T1000 (cell line): ENCODE measurements around the gene YTHDC2.

Experiments used
- DNase-seq: peaks from one replicate; lab custom pipeline; 2025; ENCODE audit warnings: mixed read lengths; lab: John Stamatoyannopoulos, UW

Gene YTHDC2

DNA sequence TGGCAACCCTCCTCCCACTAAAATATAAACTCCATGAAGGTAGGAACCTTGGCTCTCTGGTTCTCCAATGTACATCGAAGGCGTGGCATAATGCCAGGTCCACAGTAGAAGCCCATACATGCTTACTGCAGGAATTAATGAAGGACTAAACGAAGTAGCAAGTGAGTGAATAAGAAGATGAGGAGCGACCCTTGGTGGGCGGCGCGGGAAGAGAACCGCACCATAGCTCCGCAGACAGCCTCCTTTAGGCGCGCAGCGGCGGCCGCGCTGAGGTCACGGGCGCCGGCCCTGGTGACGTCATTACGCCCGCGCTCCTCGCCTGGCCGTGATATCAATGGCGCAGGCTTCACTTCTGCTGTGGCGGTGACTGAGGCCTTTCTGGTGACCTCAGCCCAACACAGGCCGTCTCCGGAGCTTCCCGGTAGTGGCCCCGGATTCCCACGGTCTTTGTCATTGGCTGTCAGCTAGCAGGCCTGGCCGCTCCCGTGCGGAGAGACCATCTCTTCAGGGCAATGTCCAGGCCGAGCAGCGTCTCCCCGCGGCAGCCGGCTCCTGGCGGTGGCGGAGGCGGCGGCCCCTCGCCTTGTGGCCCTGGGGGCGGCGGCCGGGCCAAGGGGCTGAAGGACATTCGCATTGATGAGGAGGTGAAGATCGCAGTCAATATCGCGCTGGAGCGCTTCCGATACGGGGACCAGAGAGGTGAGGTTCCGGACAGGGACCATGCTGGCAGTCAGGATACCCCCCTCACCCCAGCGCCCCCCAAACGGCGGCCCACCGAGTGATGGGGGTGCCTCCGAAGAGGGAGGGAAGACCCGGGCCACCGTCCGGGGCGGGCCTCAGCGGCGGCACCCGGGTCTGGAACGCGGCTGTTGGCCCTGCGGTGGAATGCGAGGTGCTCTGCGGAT, at the start of gene YTHDC2:
Gene YTHDC2 (plus strand): TSS at position 311 of the 905 bp plus-strand sequence. CDS start 202 bp downstream, at position 513.
- peak; percentile 70 for DNase-seq

DNA sequence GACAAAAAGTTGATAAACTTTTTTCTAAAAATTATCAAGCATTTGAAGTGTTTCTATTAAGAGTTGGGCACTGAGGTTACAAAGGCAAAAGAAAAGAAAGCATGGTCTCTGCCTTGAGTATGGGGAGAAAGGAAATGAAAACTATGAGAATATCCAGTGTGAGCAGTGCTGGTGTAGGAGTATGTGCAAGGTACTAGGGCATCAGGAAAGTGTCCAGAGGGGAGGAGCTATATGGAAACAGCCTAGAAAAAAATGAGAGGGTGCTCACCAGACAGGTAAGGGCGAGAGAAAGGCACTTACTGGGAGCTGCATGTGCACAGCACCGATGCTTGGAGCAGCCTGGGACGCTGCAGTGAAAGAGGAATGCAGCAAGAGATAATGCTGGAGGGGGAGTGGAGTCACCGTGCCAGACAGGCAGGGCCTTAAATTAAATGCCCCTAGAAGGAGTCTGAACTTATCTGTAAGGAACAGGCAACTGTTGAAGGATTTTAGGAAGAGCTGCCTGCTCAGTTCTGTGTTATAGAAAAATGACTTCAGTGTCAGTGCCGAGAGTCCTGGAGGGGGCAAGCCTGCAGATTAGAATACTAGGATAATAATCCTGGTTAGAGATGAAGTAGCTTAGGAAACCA, 39.3 kb upstream of the YTHDC2 start:
- DNase-seq, result no peak

DNA sequence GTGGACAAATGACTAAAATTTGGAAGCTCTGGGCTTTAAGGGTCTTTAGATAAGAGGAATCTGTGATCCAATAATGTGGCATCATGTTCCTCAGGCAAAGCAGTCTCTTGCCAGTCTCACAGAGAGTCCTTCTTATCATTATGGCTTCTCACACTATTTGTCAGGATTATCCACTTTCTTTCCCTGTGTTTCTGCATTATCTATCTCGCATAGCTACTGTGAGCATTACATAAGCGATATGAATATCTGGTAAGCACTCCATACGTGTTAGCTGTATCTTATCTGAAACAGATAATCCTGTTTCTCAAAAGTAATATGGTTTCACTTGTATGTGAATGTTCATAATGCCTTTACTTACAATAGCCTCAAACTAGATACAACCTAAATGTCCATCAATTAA, 34.8 kb upstream of the YTHDC2 start:
- no peak for DNase-seq

DNA sequence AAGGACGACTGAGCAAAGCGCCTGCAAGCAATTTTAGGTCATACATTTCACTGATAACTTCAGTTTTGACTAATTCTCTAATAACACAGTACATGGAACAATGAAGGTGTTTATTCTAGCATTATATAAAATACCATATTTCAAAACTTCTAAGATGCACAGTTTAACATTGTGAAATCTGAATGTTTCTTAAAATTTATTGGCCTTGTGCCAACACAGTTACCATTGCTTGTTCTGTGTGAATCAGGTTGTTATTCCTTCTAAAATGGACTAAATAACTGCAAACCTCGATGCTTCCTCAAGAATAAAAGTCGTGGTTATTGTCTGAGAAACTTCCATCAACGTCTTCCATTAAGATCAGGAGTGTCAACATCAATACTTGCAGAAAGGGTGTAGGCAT, 33.3 kb upstream of the YTHDC2 start:
- DNase-seq, result no peak

DNA sequence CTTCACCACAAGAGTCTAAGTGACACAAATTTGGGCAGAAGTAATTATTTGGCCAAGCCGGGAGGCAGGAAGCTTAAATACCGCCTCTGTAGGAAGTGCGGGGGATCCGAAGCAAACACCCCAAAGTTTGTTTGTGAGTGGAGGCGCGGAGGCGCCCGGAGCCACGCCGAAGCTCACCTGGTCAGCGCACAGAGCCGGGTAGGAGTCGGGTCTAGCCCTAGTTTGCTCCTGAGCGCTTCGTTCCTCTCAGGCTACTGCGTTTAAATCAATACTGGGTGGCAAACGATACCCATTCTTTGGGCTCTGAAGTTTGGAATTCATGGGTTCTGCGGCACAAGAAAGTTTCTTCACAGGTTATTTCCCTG, 26.1 kb upstream of the YTHDC2 start:
- DNase-seq, result no peak

DNA sequence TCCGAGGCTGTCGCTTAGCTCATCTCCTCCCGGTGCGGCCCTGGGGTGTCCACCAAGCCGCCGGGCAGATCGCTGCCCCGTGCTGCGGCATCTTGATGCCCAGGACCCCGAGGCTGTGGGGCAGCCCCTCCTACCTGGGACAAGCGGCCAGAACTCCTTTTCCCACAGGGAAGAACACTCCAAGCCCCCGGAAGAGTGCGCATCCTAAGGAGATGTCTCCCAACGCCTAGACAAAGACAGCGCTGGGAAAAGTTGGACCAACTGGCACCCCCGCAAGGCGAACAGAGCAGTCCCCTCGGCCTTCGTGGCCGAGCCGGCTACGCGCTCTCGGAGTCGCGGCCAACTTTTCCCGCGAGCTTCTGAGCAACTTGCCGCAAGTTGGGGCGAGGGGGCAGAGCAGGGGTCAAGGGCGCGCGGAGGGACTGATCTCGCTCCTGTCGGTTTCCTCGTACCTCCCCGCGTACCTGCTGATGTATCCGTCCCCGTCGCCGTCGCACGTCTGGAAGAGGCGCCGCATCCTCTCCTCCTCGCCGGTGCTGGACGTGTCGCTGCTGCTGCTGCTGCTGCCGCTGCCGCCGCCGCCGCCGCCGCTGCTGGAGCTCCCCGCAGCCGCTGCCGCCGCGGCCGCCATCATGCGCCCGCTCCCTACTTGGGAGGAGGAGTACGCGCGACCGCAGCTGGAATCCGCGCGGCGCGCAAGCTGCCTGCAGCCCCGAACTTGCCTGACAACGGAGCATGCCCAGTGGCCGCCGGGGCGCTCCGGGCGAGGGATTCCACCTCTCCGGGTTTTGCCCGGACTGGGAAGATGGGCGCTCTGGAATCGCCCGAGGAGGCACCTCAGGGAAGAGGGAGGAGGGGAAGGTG, 25.5 kb upstream of the YTHDC2 start, which contains the start of gene MCC:
Gene MCC (minus strand): TSS at position 673 of the 864 bp plus-strand sequence.
- peak; percentile 87 for DNase-seq

DNA sequence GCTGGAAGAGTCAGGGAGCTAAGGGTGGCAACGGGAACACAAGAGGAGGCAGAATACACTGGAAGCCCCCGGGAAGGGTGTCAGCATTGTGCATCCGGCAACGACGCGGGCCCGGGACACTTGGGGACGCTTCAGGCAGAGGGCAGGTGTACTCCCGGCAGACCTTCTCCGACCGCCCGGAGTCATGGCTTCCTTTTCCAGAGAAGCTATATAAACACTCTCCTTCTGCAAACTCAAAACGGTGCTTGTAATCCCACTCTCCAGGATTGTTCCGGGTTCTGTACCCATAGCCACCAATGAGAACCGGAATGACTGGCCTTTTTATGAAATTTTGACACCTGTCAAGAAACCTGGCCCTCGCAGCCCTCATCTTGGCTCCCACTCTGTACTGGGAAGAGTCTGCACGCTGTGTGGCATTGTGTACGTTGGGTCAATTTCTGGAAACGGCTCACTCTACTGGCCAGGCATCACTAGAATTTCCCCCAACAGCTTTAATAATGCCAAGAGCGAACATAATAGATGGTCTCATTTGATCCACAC, 24.8 kb upstream of the YTHDC2 start:
- no peak for DNase-seq

DNA sequence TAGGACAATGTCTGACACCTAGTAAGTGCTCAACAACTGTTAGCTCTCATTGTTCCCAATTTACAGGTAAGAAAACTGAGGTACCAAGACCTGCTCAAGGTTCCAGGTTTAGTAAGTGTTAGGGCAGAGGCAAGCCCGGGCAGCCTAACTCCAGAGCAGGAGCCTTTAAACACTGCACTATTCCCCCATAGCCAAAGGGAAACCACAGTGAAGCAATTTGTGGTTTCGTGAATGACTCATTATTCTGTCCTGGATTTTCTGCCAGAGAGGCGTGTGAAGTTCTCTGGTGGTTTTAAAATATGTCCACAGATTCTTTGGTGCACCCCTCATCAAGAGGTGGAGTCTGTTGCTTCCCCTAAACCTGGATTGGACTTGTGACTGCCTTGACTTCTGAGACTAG, 24.2 kb upstream of the YTHDC2 start:
- DNase-seq, result peak; percentile 74

DNA sequence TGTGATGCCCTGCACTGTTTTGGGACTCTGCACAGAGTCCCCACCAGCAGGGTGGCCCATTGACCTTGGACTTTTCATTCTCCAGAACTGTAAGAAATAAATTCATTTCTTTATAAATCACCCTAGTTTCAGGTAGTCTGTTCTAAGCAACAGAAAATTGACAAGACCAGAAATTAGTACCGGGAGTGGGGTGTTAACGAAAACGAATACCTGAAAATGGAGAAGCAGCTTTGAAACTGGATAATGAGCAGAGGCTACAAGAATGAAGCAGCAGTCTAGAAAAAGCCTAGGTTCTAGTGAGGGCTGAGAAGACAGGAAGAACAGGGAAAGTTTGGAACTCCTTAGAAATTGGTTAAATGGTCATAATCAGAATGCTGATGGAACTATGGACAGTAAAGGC, 23.2 kb upstream of the YTHDC2 start:
- no peak for DNase-seq

DNA sequence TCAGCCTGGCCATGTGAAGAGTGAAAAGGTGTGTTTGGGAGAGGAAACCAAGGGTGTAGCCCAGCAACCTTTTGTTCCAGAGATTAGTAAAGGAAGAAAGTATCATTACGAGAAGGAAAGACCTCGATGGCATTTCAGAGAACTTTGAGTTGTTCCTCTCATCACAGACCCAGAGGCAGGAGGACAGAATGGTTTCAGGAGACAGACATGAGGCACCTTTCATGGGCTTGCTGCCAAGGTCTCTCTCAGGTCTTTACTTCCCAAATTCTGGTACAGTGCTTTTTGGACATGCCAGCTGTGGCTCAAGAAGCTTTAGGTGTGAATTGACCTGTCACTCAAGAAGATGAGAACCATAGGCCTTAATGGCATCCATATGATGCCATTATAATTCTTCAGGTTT, 22.5 kb upstream of the YTHDC2 start:
- no peak for DNase-seq

DNA sequence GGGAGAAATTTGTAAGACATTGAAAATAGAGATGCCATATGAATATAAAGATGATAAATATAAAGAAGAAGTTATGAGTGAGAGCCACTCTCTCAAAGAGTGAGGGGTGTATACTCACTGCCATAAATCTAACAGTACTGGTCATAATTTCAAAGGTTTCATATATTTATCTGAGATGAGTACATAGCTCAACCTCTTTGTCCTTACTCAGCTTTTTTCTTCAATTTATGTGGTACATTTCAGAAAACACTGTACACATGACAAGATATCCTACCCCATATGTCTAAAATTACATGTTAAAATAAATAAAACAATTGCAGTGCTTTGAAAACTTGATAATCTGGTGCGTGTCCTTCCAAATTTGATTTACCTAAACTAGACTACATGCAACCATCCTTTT, 20.0 kb upstream of the YTHDC2 start:
- no peak for DNase-seq

DNA sequence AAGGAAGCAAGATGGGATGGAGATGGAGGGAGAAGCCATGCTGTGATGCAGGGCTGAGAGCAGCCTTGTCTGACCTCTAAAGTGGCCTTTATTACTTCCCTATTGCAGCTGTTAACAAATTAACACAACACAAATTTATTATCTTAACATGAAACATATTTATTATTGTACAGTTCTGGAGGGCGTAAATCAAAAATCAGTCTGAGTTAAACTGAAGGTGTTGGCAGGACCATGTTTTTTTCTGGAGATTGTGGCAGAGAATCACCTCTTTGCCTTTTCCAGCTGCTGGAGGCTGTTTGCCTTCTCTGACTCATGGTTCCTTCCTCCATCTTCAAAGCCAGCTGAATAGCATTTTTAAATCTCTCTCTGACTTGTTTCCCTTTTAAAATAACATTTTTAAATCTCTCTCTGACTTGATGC, 18.1 kb upstream of the YTHDC2 start:
- DNase-seq, result no peak

DNA sequence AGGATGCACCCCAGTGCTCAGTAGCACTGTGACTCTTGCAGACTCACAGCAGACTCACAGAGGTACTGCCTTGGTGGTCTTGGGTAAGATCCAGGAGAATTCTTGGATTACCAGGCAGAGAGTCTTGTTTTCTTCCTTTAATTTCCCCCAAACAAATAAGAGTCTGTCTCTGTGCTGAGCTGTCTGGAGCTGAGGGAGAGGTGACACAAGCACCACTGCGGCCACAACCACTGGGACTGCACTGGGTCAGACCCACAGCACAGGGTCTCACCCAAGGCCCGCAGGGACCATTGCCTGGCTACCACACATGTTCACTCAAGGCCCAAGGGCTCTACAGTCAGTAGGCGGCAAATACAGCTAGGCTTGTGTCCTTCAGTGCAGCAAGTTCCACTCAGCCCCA, 11.4 kb upstream of the YTHDC2 start:
- no peak for DNase-seq

DNA sequence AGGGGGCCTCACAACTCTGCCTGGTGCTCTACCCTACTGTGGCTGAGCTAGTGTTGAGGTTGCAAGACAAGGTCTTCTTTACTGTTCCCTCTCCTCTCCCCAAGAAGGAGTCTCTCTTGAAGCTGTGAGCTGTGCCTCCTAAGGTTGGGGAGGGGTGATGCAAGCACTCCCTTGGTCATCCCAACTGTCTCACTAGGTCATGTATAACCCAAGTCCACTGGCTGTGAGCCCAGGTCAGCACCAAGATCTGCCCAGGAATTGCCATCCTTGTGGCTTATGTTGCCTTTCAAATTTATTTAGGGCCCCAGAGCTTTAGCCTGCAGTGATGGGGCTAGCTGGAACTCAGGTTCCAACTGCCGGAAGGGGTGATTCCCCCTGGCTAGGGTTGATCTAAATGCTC, 10.3 kb upstream of the YTHDC2 start:
- no peak for DNase-seq

DNA sequence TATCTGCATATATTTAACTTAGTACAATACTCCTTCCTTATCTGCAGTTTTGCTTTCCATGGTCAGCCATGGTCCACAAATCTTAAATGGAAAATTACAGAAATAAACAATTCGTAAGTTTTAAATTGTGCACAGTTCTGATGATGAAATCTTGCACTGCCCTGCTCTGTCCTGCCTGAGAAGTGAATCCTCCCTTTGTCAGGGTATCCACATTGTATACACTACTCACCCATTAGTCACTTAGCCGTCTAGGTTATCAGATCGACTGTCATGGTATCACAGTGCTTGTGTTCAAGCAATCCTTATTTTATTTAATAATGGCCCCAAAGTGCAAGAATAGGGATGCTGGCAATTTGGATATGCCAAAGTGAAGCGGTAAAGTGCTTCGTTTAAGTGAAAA, 8.3 kb upstream of the YTHDC2 start:
- DNase-seq, result no peak

DNA sequence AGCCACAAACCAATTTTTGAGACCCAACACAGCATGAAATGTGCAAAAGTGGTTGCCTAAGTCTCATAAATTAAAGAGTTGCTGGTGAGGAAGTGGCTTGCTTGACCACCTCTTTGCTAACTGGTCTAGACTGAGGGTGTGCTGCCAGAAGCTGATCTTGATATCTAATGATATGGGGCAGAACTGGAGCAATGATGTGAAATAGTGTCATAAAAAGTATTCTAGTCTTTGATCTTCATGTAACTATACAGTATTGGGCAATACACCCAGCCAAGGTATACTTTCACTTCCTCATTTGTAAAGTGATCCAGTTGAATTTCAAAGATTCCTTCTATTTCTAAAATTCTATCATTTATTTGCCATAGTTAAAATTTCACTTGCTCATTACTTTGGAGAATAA, 5.9 kb upstream of the YTHDC2 start:
- DNase-seq, result no peak

DNA sequence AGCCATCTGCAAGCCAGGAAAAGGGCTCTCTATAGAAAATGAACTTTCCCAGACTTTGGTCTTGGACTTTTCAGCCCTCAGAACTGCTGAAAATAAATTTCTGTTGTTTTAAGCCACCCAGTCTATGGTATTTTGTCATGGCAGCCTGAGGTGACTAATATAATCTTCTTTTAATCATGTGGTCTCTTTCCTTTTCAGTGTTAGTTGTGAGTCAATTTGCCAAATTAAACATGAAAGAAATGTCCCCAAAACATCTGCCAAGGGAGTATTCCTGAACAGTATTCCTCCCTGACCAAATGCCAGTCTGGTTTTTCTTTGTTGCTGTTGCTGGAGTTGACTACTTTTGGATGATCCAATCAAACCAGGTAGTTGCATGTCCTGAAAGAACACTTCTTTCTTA, 4.7 kb upstream of the YTHDC2 start:
- no peak for DNase-seq

DNA sequence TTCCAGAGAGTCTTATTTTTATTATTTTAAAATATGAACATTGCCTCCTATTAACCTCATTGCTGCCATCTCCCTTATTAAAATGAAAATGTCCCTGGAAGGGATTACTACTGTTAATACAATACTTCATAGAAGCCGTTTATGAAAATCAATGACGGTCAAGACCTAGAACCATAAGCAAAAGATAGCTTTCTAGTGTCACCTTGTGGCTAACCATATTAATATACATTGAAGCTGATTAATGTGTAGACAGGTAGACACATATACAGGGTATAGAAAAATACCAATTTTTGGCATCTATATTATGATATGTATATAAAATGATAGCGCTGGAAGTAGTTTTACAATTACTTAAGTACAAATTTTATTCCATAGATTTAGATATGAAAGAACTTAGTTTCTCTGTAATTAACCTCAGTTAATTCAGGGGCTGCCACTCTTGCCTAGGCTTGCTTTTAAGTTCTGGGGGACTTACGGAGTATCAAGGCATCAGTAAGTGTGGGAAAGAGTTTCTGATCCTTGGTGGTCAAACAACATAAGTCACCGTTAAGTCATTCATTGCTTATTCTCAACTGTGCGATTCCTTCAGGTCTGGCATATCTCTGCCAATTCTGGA, 2.5 kb upstream of the YTHDC2 start:
- no peak for DNase-seq

DNA sequence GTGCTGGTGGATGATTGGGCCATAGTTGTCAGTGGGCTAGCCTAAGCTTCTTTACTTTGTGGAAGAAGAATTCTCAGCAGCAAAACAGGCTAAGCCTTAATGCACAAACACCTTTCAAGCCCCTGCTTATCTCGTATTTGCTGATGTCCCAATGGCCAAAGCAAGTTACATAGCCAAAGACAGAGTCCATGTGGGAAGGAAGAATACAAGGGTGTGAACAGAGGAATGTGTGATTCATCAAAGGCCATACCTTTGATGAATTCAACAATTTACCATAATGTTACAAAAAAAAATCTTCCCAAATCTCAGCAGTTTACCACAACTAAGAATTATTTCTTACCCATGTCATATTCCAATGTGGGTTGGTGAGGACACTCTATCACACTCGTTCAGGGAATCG, 1.2 kb upstream of the YTHDC2 start:
- no peak for DNase-seq

DNA sequence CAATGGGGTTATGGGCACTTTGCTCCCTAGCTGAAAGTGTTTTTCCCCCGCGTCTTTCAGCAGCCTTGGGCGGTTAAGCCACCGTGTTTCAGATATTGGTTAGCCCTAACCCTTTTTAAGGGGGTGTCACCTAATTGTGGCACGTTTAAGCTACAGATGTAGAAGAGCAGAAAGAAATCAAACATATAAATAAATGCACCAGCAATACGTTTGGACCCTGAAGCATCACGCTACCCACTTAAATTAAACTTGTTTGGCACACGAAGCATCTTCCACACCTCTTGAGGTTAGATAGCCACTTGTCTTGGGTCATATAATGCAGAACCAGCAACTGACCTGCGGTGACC, 768 bp downstream of the YTHDC2 start:
- DNase-seq, result no peak

DNA sequence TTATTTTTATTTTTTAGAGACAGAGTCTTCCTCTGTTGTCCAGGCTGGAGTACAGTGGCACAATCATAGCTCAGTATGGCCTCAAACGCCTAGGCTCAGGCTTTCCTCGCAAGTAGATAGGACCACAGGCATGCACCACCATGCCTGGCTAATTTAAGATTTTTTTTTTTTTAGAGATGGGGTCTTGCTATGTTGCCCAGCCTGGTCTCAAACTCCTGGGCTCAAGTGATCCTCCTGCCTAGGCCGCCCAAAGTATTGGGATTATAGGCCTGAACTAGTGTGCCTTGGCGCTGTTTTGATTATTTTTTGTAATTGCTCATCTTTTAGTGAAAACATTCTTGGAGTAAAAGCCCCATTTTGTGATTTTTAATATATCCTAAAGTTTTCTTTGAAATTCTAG, 5.4 kb downstream of the YTHDC2 start:
- no peak for DNase-seq

DNA sequence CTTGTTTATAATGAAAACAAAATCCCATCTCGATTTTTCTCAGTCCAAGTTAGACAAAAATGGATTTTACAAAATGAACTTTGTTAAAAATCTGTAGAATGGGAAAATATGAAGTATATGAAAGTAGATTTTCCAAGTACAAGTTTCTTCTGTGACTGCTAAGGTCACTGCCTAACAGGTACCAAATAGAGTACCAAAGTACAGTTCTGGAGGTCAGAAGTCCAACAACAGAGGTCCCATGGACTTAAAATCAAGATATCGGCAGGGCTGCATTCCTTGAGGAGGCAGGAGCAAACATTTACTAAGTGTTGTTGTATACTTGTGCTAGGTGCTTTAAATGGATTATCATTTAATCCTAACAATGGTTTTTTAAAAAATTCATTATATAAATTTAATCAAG, 5.9 kb downstream of the YTHDC2 start:
- DNase-seq, result no peak
